PC-3 (cell line): ENCODE data around the gene LARP6. TPM values are rescaled to one million over a fixed set of nuclear protein-coding genes. Genes with fewer than 3 reads are reported as not detected.
"Not testable (repeated sequence)": the region's sequence is repeated elsewhere in the genome, so short reads cannot be mapped to it uniquely, and the experiment has no call there.

Experiments used
- ATAC-seq: fragments of 200-7000 bp; cut with Tn5 transposase; 2 replicates; pipeline ENCODE4 v1.9.1; 2020; ENCODE audit warnings: mild to moderate bottlenecking, moderate library complexity
- BruUV-seq: library from RNA; stranded (reverse); fragments of 400-500 nt; replicated peaks from 2 replicates; lab custom pipeline; 2021; lab: Mats Ljungman, UMichigan
- CTCF ChIA-PET: fragments of 300-600 bp; sonication (Branson Sonifier 250); formaldehyde crosslinking; loops from one replicate; lab custom pipeline; 2022; ENCODE audit warnings: antibody characterized with exemption; lab: Charles Lee
- POLR2A ChIA-PET: fragments of 300-600 bp; sonication (Branson Sonifier 250); formaldehyde crosslinking; loops from one replicate; lab custom pipeline; 2022; ENCODE audit warnings: antibody characterized with exemption; ENCODE audit not compliant: unreplicated experiment; lab: Charles Lee
- DNase-seq: peaks from one replicate; pipeline ENCODE4 v3.0.0-alpha.2; 2015
- H2AFZ ChIP-seq: fragments of 300-600 bp; sonication (generic); 2 replicates; pipeline ENCODE4 v1.6.0; 2016; ENCODE audit warnings: antibody characterized with exemption, low read length
- H3F3A ChIP-seq: fragments of 300-600 bp; sonication (generic); one replicate; pipeline ENCODE4 v1.6.0; 2017; ENCODE audit warnings: antibody characterized with exemption, low read length, control low read depth, mild to moderate bottlenecking; ENCODE audit not compliant: unreplicated experiment
- H3K27ac ChIP-seq: fragments of 300-600 bp; sonication (generic); 2 replicates; pipeline ENCODE4 v1.5.1; 2016; ENCODE audit warnings: mild to moderate bottlenecking, low read length
- H3K27me3 ChIP-seq: fragments of 300-600 bp; sonication (generic); 2 replicates; pipeline ENCODE4 v1.6.1; 2016; ENCODE audit warnings: low read length, mixed read lengths
- H3K36me3 ChIP-seq: fragments of 300-600 bp; sonication (generic); 2 replicates; pipeline ENCODE4 v1.6.1; 2016; ENCODE audit warnings: low read depth, mixed run types, low read length, mixed read lengths
- H3K4me1 ChIP-seq: fragments of 300-600 bp; sonication (generic); 2 replicates; pipeline ENCODE4 v1.5.1; 2016; ENCODE audit warnings: low read length; ENCODE audit not compliant: insufficient read depth
- H3K4me2 ChIP-seq: fragments of 300-600 bp; sonication (generic); 2 replicates; pipeline ENCODE4 v1.6.0; 2016; ENCODE audit warnings: low read length
- H3K4me3 ChIP-seq: fragments of 300-600 bp; sonication (generic); 2 replicates; pipeline ENCODE4 v1.5.1; 2016; ENCODE audit warnings: mild to moderate bottlenecking, low read length, mixed read lengths
- H3K79me2 ChIP-seq: fragments of 300-600 bp; sonication (generic); 2 replicates; pipeline ENCODE4 v1.6.1; 2017; ENCODE audit warnings: low read length, mixed read lengths
- H3K9ac ChIP-seq: fragments of 300-600 bp; sonication (generic); 2 replicates; pipeline ENCODE4 v1.6.0; 2016; ENCODE audit warnings: mild to moderate bottlenecking, low read length
- H3K9me2 ChIP-seq: fragments of 300-600 bp; sonication (generic); replicated peaks from 2 replicates; pipeline ENCODE4 v1.6.1; 2016; ENCODE audit warnings: mixed run types, low read length, mixed read lengths
- H3K9me3 ChIP-seq: fragments of 300-600 bp; sonication (generic); 2 replicates; pipeline ENCODE4 v1.6.1; 2016; ENCODE audit warnings: low read length, mixed read lengths
- H4K20me1 ChIP-seq: fragments of 300-600 bp; sonication (generic); 2 replicates; pipeline ENCODE4 v1.6.1; 2016; ENCODE audit warnings: low read length, mixed read lengths
- CTCF ChIP-seq: fragments of 300-600 bp; sonication (generic); conservative IDR thresholded peaks from 2 replicates; pipeline ENCODE4 v1.5.1; 2017; ENCODE audit warnings: antibody characterized with exemption, low read depth, mild to moderate bottlenecking, low read length
- EZH2 ChIP-seq: fragments of 300-600 bp; sonication (generic); IDR thresholded peaks from one replicate; pipeline ENCODE4 v1.6.1; 2017; ENCODE audit warnings: antibody characterized with exemption, mild to moderate bottlenecking, low read length; ENCODE audit not compliant: unreplicated experiment
- EZH2phosphoT487 ChIP-seq: fragments of 300-600 bp; sonication (generic); IDR thresholded peaks from 2 replicates; pipeline ENCODE4 v1.6.1; 2018; ENCODE audit warnings: mild to moderate bottlenecking, antibody characterized with exemption, low read length, borderline replicate concordance
- intact Hi-C: fragments of 100-400 bp; cut with micrococcal nuclease; formaldehyde crosslinking; loops from 2 replicates; pipeline ENCODE4 v1.9.0; 2023
- total RNA-seq: library from RNA; depleted of rRNA; stranded (reverse); fragments of >200 nt; gene quantifications from 2 replicates; pipeline ENCODE4 v1.2.3, GENCODE V29; 2014

LARP6 gene
- total RNA-seq, 1 experiment from 2014 or later, result 133 TPM

- ATAC-seq, result no peak
- POLR2A ChIA-PET, result no interaction called here
- no TSS peak for BruUV-seq
Observed at GRCh38 chr15:70859998-70860397, 6.0 kb upstream of the LARP6 start.

GRCh38 chr15:70859322-70859908 is 5.5 kb upstream of the LARP6 start:
- DNase-seq (no peak), ATAC-seq (no peak)
- Histone ChIP-seq H3K9me2 (no peaks in the 10 kb centered on the region), H4K20me1 (no peaks in the 10 kb centered on the region), H3K9me3 (no peaks in the 10 kb centered on the region; the same call in 1 of the 2 replicates), H3K36me3 (no peaks in the 10 kb centered on the region), H3K4me3 (no peak overlapping the region), H3K4me1 (peaks cover 46% of the 10 kb centered on the region), H3K27me3 (no peaks in the 10 kb centered on the region), H3K27ac (no peak overlapping the region), H3K9ac (no peak overlapping the region), H2AFZ (no peak overlapping the region), H3K79me2 (no peaks in the 10 kb centered on the region), H3F3A (peaks cover 7% of the 10 kb centered on the region), H3K4me2 (no peak overlapping the region)
- ChIA-PET CTCF (interaction anchor here (0.6 kb wide), 1 partner anchor 52 kb away, joined by 3 read pairs; no protein-coding TSS in a partner anchor), POLR2A (no interaction called here)
- BruUV-seq, result no TSS peak
- intact Hi-C loops, result no loop called here
- TF ChIP-seq EZH2 (no peak), CTCF (no peak), EZH2phosphoT487 (no peak)

More at GRCh38 chr15:70859998-70860397, 6.0 kb upstream of the LARP6 start:
- DNase-seq, result no peak
- Histone ChIP-seq H3K27me3 (no peaks in the 10 kb centered on the region), H2AFZ (no peak overlapping the region), H3K9ac (no peak overlapping the region), H3K27ac (no peak overlapping the region), H4K20me1 (no peaks in the 10 kb centered on the region), H3K9me3 (no peaks in the 10 kb centered on the region; the same call in 1 of the 2 replicates), H3K4me3 (no peak overlapping the region), H3K4me2 (no peak overlapping the region), H3F3A (peaks cover 7% of the 10 kb centered on the region), H3K36me3 (no peaks in the 10 kb centered on the region), H3K9me2 (no peaks in the 10 kb centered on the region), H3K79me2 (no peaks in the 10 kb centered on the region), H3K4me1 (peaks cover 45% of the 10 kb centered on the region)
- intact Hi-C loops, result no loop called here
- CTCF ChIA-PET, result no interaction called here
- TF ChIP-seq EZH2phosphoT487 (no peak), EZH2 (no peak), CTCF (no peak)

GRCh38 chr15:70858614-70859321 is 4.8 kb upstream of the LARP6 start:
- H3K79me2 ChIP-seq, H3K27ac ChIP-seq, H3K4me3 ChIP-seq, H2AFZ ChIP-seq, H3K9ac ChIP-seq, H3K27me3 ChIP-seq, POLR2A ChIA-PET, DNase-seq, intact Hi-C loops, H3K9me2 ChIP-seq, H3F3A ChIP-seq, H3K4me2 ChIP-seq, H4K20me1 ChIP-seq, ATAC-seq, H3K9me3 ChIP-seq, CTCF ChIA-PET, BruUV-seq, H3K36me3 ChIP-seq: not testable (repeated sequence)
- peaks cover 42% of the 10 kb centered on the region for H3K4me1 ChIP-seq
